ENCODE results near the gene EPB41L4A. TPM values are rescaled to one million over a fixed set of nuclear protein-coding genes. Genes with fewer than 3 reads are reported as not detected.

The EPB41L4A gene
- total RNA-seq, 1 experiment from 2014 or later = 4.7 TPM

- DNase-seq = no peak
- Histone ChIP-seq H3K27me3 (ENCODE audit: control insufficient read depth, insufficient read depth, low read length) (no peaks in the 10 kb centered on the region), H3K36me3 (replicated peaks; ENCODE audit: control insufficient read depth, insufficient read depth, low read length) (no peaks in the 10 kb centered on the region), H3K4me3 (ENCODE audit: insufficient read depth, low read depth, low read length) (no peak overlapping the region)
Measured at GRCh38 chr5:112122353-112122752, 296.7 kb downstream of the EPB41L4A start.

DNA sequence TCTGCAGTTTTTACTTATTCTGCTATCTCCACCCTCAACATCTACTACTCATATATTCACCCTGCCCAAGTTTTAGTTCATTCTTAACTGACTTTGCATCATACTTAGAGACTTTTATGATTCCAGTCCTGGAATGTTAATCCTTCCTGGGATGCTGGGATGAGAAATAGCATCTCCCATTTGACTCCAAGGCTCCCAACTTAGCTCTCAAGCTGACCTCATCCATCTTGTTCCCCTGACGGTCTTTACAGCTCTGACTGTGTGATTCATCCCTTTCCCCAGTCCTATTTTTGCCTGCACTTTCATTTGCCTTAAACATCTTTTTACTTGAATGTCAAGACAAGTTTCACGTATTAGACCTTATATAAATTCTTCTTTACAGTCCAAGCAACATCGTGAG is 297.8 kb downstream of the EPB41L4A start:
- DNase-seq = no peak
- H3K4me3 ChIP-seq (ENCODE audit: insufficient read depth, low read depth, low read length) = no peak overlapping the region
- H3K27me3 ChIP-seq (ENCODE audit: control insufficient read depth, insufficient read depth, low read length) = no peaks in the 10 kb centered on the region
- H3K36me3 ChIP-seq (replicated peaks; ENCODE audit: control insufficient read depth, insufficient read depth, low read length) = no peaks in the 10 kb centered on the region

- DNase-seq = no peak
- H3K36me3 ChIP-seq (replicated peaks; ENCODE audit: control insufficient read depth, insufficient read depth, low read length) = no peaks in the 10 kb centered on the region
- no peak overlapping the region for H3K4me3 ChIP-seq (ENCODE audit: insufficient read depth, low read depth, low read length)
- no peaks in the 10 kb centered on the region for H3K27me3 ChIP-seq (ENCODE audit: control insufficient read depth, insufficient read depth, low read length)
Measured at GRCh38 chr5:112119969-112120368, 299.1 kb downstream of the EPB41L4A start.

GRCh38 chr5:112119508-112119907 is 299.6 kb downstream of the EPB41L4A start:
- DNase-seq = no peak
- Histone ChIP-seq H3K36me3 (replicated peaks; ENCODE audit: control insufficient read depth, insufficient read depth, low read length) (no peaks in the 10 kb centered on the region), H3K27me3 (ENCODE audit: control insufficient read depth, insufficient read depth, low read length) (no peaks in the 10 kb centered on the region), H3K4me3 (ENCODE audit: insufficient read depth, low read depth, low read length) (no peak overlapping the region)

DNA sequence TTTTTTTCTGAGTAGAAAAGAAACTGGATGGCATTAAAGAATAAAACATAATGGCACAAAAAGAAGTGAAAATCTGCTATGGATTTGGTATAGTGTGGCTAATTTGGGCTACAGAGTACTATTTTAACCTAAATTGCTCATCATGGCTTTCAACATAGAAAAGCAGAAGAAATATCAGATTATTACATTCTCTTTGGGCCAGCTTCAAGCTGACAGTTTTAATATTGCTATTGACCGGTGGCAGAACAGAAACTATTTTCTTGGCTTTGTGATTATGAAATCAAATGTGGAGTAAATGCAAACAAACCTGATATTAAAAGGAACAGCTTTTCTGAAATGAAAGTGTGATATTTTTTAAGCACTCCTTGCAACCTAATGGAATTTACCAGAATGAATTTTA is 301.5 kb downstream of the EPB41L4A start:
- no peaks in the 10 kb centered on the region for H3K36me3 ChIP-seq (replicated peaks; ENCODE audit: control insufficient read depth, insufficient read depth, low read length)
- H3K4me3 ChIP-seq (ENCODE audit: insufficient read depth, low read depth, low read length) = no peak overlapping the region
- no peaks in the 10 kb centered on the region for H3K27me3 ChIP-seq (ENCODE audit: control insufficient read depth, insufficient read depth, low read length)
- DNase-seq = no peak

GRCh38 chr5:112116371-112116770 is 302.7 kb downstream of the EPB41L4A start:
- Histone ChIP-seq H3K4me3 (ENCODE audit: insufficient read depth, low read depth, low read length) (no peak overlapping the region), H3K36me3 (replicated peaks; ENCODE audit: control insufficient read depth, insufficient read depth, low read length) (no peaks in the 10 kb centered on the region), H3K27me3 (ENCODE audit: control insufficient read depth, insufficient read depth, low read length) (no peaks in the 10 kb centered on the region)
- no peak for DNase-seq

- H3K4me3 ChIP-seq (ENCODE audit: insufficient read depth, low read depth, low read length) = no peak overlapping the region
Measured at GRCh38 chr5:112113565-112113964, 305.5 kb downstream of the EPB41L4A start.

More at GRCh38 chr5:112113565-112113964, 305.5 kb downstream of the EPB41L4A start:
- no peaks in the 10 kb centered on the region for H3K27me3 ChIP-seq (ENCODE audit: control insufficient read depth, insufficient read depth, low read length)
- H3K36me3 ChIP-seq (replicated peaks; ENCODE audit: control insufficient read depth, insufficient read depth, low read length) = no peaks in the 10 kb centered on the region
- DNase-seq = no peak
